Heart left ventricle (tissue), 13 donors: Measurements from ENCODE around the gene NUP42.

Experiments
- POLR2A ChIP-seq, 2 donors: fragments of 450-650 bp; IDR thresholded peaks; one replicate each; pipeline ENCODE4 v1.6.1; 2017; ENCODE audit warnings: antibody characterized with exemption in 2 of 2, mild to moderate bottlenecking in 2 of 2, moderate library complexity in 2 of 2
- TF ChIP-seq, protein P1 (sequence below), 12 donors: fragments of 200-600 bp; sonication (generic) in 4 of 12; IDR thresholded peaks; one replicate each; pipeline versions ENCODE4 v1.5.0 to v1.8.0; 2018 to 2022; ENCODE audit warnings: antibody characterized with exemption in 12 of 12, mild to moderate bottlenecking in 5 of 12
- donor health status: ischemic (EF 13 %, LVEDD 7.1; RV severe dilation, severe dysfunction).
- donor health status: DM: no; HTN: yes; CAD: no.
- donor health status: DM: no; HTN: no; CAD: no.
- donor health status: ischemic (EF 25% LVEDD 6.9; RV normal size, moderate dysfunction).
- donor health status: ischemic (EF 25% LVEDD 5.7; RV mildly dilated, moderate dysfunction).
- donor health status: ischemic (EF 35%, LVEDD 5.7; RV mildly dilated, moderate dysfunction).
- donor health status: nonischemic (EF 11% LVEDD 7.7; RV severe dilation, severe dysfunction).
- donor health status: DM: yes; HTN: yes; CAD: no.
- donor health status: PGD.
- donor health status: ischemic (EF 29% LVEDD 5.4; RV normal size, mild dysfunction).
- donor health status: nonischemic (EF 23%, LVEDD 6.1; RV moderate dilation, normal function).

DNA sequence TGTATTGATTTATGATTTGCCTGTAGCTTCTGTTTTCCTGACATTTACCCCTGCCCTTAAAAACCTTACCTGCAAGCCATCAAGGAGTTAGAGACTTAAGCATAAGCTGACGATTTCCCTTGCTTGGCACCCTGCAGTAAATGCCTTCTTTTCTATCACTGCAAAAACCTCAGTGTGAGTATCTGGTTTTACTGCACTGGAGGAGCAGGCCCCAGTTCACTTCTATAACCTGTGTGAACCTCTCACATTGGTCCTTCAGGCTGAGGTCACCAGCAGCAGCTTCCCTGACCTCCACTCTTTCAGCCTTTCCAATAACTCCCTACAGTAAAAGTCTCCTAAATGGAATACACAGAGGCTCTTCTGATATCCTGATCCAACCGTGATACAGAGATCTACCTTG is 30.5 kb downstream of the NUP42 start:
- TF ChIP-seq, protein P1, sequence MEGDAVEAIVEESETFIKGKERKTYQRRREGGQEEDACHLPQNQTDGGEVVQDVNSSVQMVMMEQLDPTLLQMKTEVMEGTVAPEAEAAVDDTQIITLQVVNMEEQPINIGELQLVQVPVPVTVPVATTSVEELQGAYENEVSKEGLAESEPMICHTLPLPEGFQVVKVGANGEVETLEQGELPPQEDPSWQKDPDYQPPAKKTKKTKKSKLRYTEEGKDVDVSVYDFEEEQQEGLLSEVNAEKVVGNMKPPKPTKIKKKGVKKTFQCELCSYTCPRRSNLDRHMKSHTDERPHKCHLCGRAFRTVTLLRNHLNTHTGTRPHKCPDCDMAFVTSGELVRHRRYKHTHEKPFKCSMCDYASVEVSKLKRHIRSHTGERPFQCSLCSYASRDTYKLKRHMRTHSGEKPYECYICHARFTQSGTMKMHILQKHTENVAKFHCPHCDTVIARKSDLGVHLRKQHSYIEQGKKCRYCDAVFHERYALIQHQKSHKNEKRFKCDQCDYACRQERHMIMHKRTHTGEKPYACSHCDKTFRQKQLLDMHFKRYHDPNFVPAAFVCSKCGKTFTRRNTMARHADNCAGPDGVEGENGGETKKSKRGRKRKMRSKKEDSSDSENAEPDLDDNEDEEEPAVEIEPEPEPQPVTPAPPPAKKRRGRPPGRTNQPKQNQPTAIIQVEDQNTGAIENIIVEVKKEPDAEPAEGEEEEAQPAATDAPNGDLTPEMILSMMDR (IDR thresholded peaks at IDR 0.05), result no peak
- TF ChIP-seq POLR2A (IDR thresholded peaks at IDR 0.05), result no peak
